Limb (tissue), 2 donors: Measurements from ENCODE around the gene EIF2S1.

ENCODE experiments used
- DNase-seq, 2 donors: peaks; one replicate each; pipeline ENCODE4 v3.0.0-alpha.2; 2016; ENCODE audit errors: extremely low spot score in 2 of 2

EIF2S1 gene

DNA sequence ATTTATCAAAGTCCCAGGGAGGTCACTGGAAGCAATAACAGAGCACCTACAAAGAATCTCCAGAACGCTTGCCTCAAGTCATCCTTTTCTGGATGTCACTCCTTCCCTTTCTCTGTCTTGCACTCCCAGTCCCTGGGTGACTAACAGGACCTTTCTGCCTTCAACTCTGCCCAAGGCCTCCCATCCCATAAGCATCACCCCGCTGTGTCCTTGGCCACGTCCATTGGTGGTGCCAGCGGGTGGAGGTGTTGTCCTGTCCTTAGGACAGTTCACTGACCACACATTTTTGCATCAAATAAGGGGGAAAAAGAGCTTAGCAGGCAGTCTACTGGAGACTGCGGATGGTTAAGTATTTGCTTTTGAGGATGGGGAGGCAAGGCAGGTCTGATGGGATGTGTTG is 75.5 kb downstream of the EIF2S1 start:
- no peak for DNase-seq
